ENCODE data around the gene LRMDA. TPM values are rescaled to one million over a fixed set of nuclear protein-coding genes. Genes with fewer than 3 reads are reported as not detected.

The LRMDA gene
- total RNA-seq, 1 donor from 2014 or later: 17.3 TPM

DNA sequence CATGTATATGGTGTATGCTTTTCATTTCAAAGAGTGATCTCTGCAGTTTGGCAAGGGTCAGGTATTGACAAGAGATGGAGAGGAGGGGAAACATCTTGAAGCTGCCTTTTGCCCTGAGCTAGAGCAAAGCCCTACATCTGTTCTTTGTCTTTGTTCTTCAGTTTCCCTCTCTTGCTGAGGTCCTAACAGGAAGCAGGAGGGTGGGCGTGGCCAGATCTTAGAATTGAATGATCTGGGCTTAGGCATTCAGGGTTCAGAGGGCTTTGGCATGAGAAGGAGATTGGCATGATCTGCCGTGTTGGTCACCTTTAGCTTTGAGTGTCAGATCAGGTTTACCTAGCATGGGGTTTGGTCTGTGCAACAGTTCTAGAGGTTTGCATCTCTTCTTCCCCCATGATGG lies 41.3 kb downstream of the LRMDA start:
- DNase-seq (ENCODE audit: low read depth in 2 of 2): peak in 1 of 2 donors; percentile 14

DNA sequence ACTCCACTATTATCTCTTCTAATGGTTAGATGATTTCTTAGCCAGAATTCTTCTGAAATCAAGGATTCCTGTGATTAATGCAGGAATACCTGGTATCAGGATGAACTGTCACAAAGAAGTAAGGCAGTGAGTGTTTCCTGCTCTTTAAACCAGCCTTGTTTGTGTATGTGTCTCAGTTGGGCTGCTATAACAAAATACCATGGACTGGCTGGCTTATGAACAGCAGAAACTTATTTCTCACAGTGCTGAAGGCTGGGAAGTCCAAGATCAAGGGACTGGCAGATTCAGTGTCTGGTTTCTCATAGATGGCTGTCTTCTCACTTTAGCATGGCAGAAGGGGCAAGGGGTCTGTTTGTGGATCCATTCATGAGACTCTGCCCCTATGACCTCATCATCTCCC lies 42.7 kb downstream of the LRMDA start:
- DNase-seq (ENCODE audit: low read depth in 2 of 2): no peak

DNA sequence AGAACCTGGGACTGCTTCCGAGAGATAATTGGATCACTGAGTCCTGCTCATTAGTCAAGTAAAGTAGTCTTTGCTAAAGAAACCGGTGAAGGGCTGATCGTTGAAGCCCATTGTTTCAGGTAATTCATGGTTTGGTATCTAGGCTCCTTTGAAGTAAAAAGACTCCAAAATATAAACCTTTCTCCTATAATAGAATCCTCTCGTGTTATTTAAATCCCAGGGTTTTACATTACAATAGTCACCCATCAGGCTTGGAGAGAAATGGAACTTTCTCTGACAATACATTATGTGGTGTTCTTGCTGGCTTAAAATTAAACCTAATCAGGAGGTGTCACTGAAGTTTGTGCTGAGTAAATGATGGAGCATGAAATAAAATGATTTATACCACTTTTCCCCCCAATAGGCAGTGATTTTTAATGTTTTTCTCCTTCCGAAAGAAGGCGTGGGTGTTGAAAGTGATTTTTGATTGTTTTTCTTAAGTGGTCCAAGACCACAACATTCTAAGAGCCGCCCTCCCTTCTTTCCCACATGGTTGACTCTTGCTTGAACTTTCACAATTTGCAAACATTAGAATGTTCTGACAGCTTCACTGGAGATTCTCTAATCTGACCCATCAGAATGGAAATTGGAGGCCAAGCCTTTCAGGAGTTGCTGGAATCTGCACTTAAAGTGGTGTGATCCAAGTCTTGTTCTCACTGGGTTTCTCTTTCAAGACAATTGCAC lies 44.2 kb downstream of the LRMDA start:
- DNase-seq (ENCODE audit: low read depth in 2 of 2): no peak

GRCh38 chr10:75476569-75476968 lies 45.1 kb downstream of the LRMDA start:
- no peak for DNase-seq (ENCODE audit: low read depth in 2 of 2)

DNA sequence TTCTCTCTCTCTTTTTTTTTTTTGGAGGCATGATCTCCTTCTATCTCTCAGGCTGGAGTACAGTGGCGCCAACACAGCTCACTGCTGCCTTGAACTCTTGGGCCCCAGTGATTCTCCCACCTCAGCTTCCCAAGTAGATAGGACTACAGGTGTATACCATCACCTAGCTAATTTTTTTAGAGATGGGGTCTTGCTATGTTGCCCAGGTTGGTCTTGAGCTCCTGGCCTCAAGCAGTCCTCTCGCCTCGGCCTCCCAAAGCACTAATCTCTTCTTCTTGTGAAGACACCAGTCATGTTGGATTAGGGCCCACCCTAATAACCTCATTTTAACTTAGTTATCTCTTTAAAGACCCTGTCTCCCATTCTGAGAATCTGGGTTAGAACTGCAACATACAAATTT lies 45.6 kb downstream of the LRMDA start:
- no peak for DNase-seq (ENCODE audit: low read depth in 2 of 2)

DNA sequence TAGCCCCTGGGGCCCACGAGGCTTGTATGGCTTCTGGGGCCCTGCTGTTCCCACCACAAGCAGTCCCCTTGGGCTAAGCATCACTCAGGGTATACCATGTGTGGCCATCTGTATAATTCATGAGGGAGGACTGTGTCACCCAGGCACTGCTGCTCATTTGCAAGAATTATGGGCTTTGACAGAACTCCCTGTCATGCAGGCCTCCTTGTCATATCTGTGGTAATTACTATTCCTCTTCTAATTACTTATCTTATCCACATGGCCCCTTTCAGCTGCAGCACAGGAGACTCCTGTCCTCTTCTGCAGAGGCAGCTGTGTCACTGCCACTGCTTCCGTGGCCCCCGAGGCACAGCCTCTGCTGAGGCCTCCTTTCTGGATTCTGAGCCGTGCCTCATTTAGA lies 46.3 kb downstream of the LRMDA start:
- DNase-seq (ENCODE audit: low read depth in 2 of 2): no peak

DNA sequence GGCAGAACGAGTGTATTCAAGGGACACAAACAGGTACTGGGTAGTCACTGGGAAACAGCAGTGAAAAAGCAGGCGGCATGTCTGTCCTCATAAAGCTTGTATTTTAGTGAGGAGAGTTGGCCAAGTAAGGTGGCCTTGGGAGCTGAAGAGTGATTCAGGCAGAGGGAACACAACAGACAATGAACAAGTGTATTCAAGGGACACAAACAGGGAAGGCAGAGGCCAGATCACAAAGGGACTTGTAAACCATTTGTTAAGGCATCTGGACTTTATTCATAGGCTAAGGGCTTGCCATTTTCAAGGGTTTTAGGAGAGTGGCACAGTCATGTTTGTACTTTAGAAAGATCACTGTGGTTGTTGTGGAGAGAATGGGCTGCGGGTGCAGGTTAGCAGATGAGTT lies 49.0 kb downstream of the LRMDA start:
- no peak for DNase-seq (ENCODE audit: low read depth in 2 of 2)

DNA sequence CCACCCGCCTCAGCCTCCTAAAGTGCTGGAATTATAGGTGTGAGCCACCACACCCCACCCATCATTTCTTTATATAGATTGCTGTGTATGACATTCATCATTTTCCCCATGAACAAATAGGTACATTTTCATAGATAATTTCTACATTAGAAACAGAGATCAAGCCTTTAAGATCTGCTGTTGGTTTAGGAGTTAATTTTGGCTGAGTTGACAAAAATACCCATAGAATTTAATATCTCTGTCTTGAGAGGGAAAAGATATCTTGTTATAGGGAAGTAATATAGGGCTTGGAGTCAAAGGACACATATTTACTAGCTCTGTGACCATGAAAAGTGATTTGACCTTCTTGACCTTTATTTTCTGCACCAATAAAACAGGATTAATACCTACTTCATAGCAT lies 51.8 kb downstream of the LRMDA start:
- no peak for DNase-seq (ENCODE audit: low read depth in 2 of 2)

- DNase-seq (ENCODE audit: low read depth in 2 of 2): no peak
These were observed 53.3 kb downstream of the LRMDA start for GRCh38 chr10:75484717-75485116.

DNA sequence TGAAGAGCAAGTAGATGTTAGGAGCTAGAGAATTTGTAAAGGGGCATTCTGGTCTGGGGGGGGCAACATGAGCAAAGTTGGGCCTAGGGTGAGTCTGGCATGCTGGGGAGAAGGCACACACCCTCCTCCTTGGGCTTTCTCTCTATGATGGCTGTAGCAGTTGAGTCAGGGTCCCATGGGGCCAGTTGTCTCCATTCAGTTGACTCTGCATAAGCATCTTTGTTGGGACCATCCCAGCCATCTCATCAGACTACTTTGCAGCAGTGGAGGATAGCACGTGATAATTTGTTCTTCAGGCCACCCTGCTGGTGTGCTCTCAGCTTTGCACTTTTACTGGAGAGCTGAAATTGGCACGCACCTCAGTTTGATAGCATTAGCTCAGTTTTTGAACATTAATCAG lies 55.2 kb downstream of the LRMDA start:
- DNase-seq (ENCODE audit: low read depth in 2 of 2): no peak

DNA sequence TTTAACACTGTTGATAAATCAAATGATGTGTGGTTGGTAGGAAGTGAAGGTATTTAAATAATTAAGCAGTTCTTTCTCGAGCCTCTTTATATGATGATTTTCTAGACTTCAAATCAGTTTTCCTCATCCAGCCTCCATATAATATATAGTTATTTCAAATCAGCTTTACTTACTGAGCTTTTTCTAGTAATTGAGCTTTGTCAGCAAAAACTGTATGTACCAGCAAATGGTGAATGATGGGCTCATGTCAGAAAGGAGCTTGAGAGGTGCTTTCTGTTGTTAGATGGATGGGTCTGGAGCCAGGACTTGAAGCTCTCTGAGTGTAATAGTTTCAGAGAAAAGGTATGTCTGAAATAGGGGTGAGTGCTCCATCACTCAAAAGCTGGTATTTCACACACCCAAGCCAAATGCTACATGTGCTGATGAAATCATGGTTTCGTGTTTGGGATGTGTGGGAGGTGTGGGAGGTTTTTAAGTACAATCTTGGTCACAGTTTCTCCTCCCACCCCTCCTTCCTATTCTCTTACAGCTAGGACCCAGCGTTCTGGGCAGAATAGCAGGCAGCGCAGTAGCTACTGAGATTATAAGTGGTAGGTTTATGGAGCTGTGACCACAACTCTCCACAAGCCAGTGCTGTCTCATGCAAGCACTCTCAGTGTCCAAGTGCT lies 55.8 kb downstream of the LRMDA start:
- no peak for DNase-seq (ENCODE audit: low read depth in 2 of 2)

- DNase-seq (ENCODE audit: low read depth in 2 of 2): no peak
These were observed 56.3 kb downstream of the LRMDA start for GRCh38 chr10:75487755-75488125.

- DNase-seq (ENCODE audit: low read depth in 2 of 2): no peak
These were observed 60.9 kb downstream of the LRMDA start for GRCh38 chr10:75492173-75492925.

- DNase-seq (ENCODE audit: low read depth in 2 of 2): no peak
These were observed 62.0 kb downstream of the LRMDA start for GRCh38 chr10:75493464-75493863.

DNA sequence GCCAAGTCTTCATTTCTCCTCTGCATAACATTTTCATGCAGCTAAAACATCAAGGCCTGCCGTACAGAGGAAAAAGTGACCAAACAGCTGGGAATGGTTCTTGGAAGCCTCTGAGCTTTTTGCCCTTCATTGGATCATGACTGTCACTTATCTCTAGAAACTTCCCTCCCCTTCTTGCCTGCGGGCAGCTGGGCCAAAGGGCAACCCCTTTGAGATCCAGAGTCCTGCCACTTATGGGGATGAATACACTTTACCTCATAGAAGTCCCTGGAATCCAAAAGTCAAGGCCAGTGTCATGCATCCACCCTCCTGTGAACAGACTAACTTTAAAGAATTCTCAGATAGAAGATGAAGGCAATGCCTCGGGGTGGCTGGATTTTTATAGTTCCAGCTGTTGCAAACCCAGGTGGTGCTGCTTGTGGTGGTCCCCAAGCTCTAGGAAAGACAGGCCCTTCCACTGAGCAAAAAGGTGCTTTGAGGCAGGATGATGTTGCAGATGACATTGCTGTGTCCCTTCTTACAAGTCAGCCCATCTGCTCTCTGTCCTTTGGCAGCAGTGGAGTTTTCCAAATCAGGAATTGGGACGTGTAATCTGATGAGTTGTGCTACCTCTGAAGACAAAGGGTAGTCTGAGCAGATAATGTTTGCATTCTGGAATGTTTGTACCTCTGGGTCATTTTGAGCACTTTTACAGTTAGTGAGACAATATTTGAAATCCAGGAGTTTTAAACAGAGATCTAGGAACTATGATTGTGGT lies 64.2 kb downstream of the LRMDA start:
- DNase-seq (ENCODE audit: low read depth in 2 of 2): no peak

GRCh38 chr10:75496191-75496567 lies 64.8 kb downstream of the LRMDA start:
- DNase-seq (ENCODE audit: low read depth in 2 of 2): no peak

DNA sequence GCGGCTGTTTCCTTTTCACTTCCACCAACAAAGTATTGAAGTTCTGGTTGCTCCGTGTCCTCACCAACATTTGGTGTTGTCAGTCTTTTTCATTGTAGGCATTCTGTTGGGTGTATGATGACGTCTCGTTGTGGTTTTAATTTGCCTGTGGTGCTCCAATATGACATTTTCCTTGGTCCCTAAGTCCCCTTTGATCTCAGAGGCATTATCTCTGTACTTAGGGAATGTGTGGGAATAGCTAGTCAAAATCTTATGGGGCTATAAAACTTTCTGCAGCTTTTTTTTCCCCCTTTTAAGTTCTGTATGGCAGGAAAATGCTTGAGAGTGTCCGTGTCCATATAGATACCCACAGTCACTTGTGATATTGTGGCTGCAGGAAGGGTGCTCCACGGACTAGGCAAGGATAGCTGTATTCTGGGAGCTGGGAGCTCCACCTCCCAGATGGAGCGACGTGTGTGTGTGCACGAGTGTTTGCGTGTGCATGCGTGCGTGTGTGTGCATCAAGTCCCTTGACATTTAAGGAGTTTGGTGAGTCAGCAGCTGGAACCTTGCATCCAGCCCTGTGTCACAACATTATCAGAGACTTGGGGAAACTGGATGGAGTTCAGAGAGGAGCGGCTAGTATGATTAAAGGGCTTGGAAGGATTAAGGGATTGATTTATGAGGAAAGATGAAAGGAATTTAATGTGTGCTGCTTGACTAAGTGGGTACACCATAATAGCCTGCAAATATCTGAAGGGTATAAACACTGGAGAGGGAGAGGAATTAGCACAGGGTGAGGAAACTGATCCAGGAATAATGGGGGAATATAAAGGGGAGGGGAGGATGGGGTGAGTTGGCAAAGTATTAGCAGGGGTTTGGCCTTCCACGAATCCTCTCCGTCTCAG lies 66.8 kb downstream of the LRMDA start:
- no peak for DNase-seq (ENCODE audit: low read depth in 2 of 2)

- DNase-seq (ENCODE audit: low read depth in 2 of 2): no peak
These were observed 67.5 kb downstream of the LRMDA start for GRCh38 chr10:75498884-75499350.

- peak in 1 of 2 donors; percentile 6 for DNase-seq (ENCODE audit: low read depth in 2 of 2)
These were observed 68.2 kb downstream of the LRMDA start for GRCh38 chr10:75499556-75500160.

- DNase-seq (ENCODE audit: low read depth in 2 of 2): no peak
These were observed 71.0 kb downstream of the LRMDA start for GRCh38 chr10:75502389-75502788.

Data from lung microvascular endothelial cell (primary cell).